Measurements from ENCODE around the gene FUNDC1. TPM values are rescaled to one million over a fixed set of nuclear protein-coding genes. Genes with fewer than 3 reads are reported as not detected.

Gene FUNDC1
- total and polyA plus RNA-seq, 2 of the 4 experiments (the other 2 are of a cell fraction) = 8.6 to 13.1 TPM

DNA sequence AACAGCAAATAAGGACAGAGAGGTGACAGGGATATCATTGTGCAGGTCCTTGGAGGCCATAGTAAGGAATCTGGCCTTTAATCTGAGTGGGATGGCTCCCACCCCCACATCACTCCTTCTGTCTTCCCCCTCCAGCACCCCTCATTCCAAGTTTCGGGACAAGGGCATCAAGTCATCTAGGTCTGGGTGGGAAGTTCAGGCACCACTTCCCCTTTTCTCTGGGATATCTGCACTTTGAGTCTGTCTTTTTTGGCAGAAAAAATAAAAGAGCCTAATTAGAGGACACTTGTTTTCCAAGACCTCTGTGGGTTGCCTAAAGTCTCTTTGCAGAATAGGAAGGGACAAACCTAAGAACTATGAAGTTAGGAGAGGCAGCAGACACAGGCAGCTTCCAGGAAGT lies 60.1 kb downstream of the FUNDC1 start:
- Histone ChIP-seq H3K9ac (ENCODE audit: low read depth, low read length) (no peak overlapping the region), H3K79me1 (ENCODE audit: low read depth in 1 of 2, low read length in 2 of 2) (no peaks in the 10 kb centered on the region), H3K23ac (ENCODE audit: low read depth, low read length) (no peak overlapping the region), H4K8ac (ENCODE audit: low read depth in 2 of 2, low read length in 2 of 2) (no peak overlapping the region), H4K91ac (ENCODE audit: insufficient read depth, low read depth, low read length) (no peak overlapping the region), H3K9me3 (ENCODE audit: control insufficient read depth, insufficient read depth, low read length) (no peaks in the 10 kb centered on the region), H2AFZ (replicated peaks; ENCODE audit: low read length, poor library complexity) (no peak overlapping the region), H3K4me2 (ENCODE audit: low read depth, low read length) (no peak overlapping the region), H2BK120ac (ENCODE audit: low read depth, low read length) (no peak overlapping the region), H3K18ac (ENCODE audit: low read depth, low read length) (no peak overlapping the region), H3K27ac (ENCODE audit: insufficient read depth, low read length) (no peak overlapping the region), H3K4me3 (ENCODE audit: insufficient read depth, low read depth, low read length) (no peak overlapping the region), H3K36me3 (ENCODE audit: control insufficient read depth, insufficient read depth, low read length) (no peaks in the 10 kb centered on the region), H2BK5ac (ENCODE audit: low read depth, low read length, poor library complexity, severe bottlenecking) (no peak overlapping the region), H3K9me1 (ENCODE audit: insufficient read depth, low read length) (no peaks in the 10 kb centered on the region), H2AK5ac (ENCODE audit: low read depth, low read length) (no peak overlapping the region), H4K20me1 (ENCODE audit: insufficient read depth, low read length) (no peaks in the 10 kb centered on the region), H2AK9ac (replicated peaks; ENCODE audit: low read depth, low read length, poor library complexity) (no peak overlapping the region), H3K14ac (replicated peaks; ENCODE audit: low read depth, low read length) (no peak overlapping the region), H3K27me3 (ENCODE audit: control insufficient read depth, insufficient read depth, low read length) (peaks cover 5% of the 10 kb centered on the region), H3K4me1 (ENCODE audit: control insufficient read depth, insufficient read depth, low read length) (no peaks in the 10 kb centered on the region), H3K56ac (ENCODE audit: extremely low read depth, insufficient read depth, low read length) (no peak overlapping the region), H4K5ac (ENCODE audit: low read depth, low read length) (no peak overlapping the region), H3K4ac (ENCODE audit: low read depth, low read length) (no peak overlapping the region), H2BK20ac (ENCODE audit: low read depth, low read length) (no peak overlapping the region), H2BK15ac (ENCODE audit: low read depth, low read length) (no peak overlapping the region)
- no peak for ATAC-seq (ENCODE audit: low read depth)
- in situ Hi-C loops (cut with MboI; ENCODE audit: low sequenced_read_pairs) = no loop called here
- no peak for TF ChIP-seq MAZ (IDR thresholded peaks at IDR 0.05; ENCODE audit: borderline replicate concordance, low read depth, low read length)
- TF ChIP-seq, protein P1, sequence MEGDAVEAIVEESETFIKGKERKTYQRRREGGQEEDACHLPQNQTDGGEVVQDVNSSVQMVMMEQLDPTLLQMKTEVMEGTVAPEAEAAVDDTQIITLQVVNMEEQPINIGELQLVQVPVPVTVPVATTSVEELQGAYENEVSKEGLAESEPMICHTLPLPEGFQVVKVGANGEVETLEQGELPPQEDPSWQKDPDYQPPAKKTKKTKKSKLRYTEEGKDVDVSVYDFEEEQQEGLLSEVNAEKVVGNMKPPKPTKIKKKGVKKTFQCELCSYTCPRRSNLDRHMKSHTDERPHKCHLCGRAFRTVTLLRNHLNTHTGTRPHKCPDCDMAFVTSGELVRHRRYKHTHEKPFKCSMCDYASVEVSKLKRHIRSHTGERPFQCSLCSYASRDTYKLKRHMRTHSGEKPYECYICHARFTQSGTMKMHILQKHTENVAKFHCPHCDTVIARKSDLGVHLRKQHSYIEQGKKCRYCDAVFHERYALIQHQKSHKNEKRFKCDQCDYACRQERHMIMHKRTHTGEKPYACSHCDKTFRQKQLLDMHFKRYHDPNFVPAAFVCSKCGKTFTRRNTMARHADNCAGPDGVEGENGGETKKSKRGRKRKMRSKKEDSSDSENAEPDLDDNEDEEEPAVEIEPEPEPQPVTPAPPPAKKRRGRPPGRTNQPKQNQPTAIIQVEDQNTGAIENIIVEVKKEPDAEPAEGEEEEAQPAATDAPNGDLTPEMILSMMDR (conservative IDR thresholded peaks at IDR 0.05; ENCODE audit: low read depth, low read length) = no peak
- BruUV-seq (replicated peaks) = no TSS peak
- WGBS, 2 experiments (ENCODE audit: extremely low coverage in 2 of 2, insufficient read length in 1 of 2) = no CpG with 5 or more reads among the region's 1 CpG
- CTCF ChIA-PET = no interaction called here
- POLR2A ChIA-PET (ENCODE audit: unreplicated experiment) = no interaction called here
- dilution Hi-C loops (cut with HindIII; ENCODE audit: low sequenced_read_pairs, unreplicated experiment) = no loop called here
- intact Hi-C loops (cut with micrococcal nuclease) = no loop called here
- no peak for DNase-seq
